GM19463 (cell line): ENCODE data around the gene KRTAP8-1.
A peak's percentile ranks its signal among the peaks of the same experiment; 100 is the strongest.

ENCODE experiments used
- ATAC-seq: cut with Tn5 transposase; IDR thresholded peaks from one replicate; pipeline ENCODE4 v1.9.1; 2021; ENCODE audit warnings: mild to moderate bottlenecking, moderate library complexity; ENCODE audit not compliant: unreplicated experiment

KRTAP8-1 gene

GRCh38 chr21:30813174-30813573, at the start of gene KRTAP8-1:
Gene KRTAP8-1 (minus strand): TSS chr21:30813274. CDS start chr21:30813220, 54 bp downstream.
- no peak for ATAC-seq

GRCh38 chr21:30847627-30848500, 34.8 kb upstream of the KRTAP8-1 start:
- no peak for ATAC-seq

- no peak for ATAC-seq
Observed at GRCh38 chr21:30842990-30843389, 29.9 kb upstream of the KRTAP8-1 start.

GRCh38 chr21:30839304-30839703, 26.2 kb upstream of the KRTAP8-1 start:
- peak; percentile 53 for ATAC-seq

GRCh38 chr21:30838536-30838935, 25.5 kb upstream of the KRTAP8-1 start:
- ATAC-seq: no peak

GRCh38 chr21:30831194-30831765, 18.2 kb upstream of the KRTAP8-1 start:
- ATAC-seq: no peak

- no peak for ATAC-seq
Observed at GRCh38 chr21:30829659-30830058, 16.6 kb upstream of the KRTAP8-1 start, which contains the start of gene KRTAP7-1. Gene KRTAP7-1 (minus strand): TSS chr21:30829759. CDS start chr21:30829698, 61 bp downstream.

GRCh38 chr21:30818837-30819610, 6.0 kb upstream of the KRTAP8-1 start:
- no peak for ATAC-seq

GRCh38 chr21:30800605-30801004, 12.5 kb downstream of the KRTAP8-1 start:
- no peak for ATAC-seq

GRCh38 chr21:30793581-30794314, 19.3 kb downstream of the KRTAP8-1 start:
- no peak for ATAC-seq

GRCh38 chr21:30779249-30779648, 33.8 kb downstream of the KRTAP8-1 start:
- ATAC-seq: no peak

GRCh38 chr21:30769724-30770431, 43.2 kb downstream of the KRTAP8-1 start:
- ATAC-seq: no peak
